HUES64 (cell line): ENCODE data around the gene CNTF.

Experiments used
- H3K27ac ChIP-seq: 2 replicates; pipeline ENCODE4 v1.7.0; 2013; ENCODE audit warnings: low read depth, low read length, inconsistent platforms
- H3K27me3 ChIP-seq: 2 replicates; pipeline ENCODE4 v1.6.1; 2013; ENCODE audit warnings: mild to moderate bottlenecking, low read length; ENCODE audit not compliant: insufficient read depth
- H3K36me3 ChIP-seq: 2 replicates; pipeline ENCODE4 v1.6.1; 2013; ENCODE audit warnings: mild to moderate bottlenecking, low read length; ENCODE audit not compliant: insufficient read depth
- H3K4me1 ChIP-seq: 2 replicates; pipeline ENCODE4 v1.6.1; 2013; ENCODE audit warnings: mild to moderate bottlenecking, low read length, moderate library complexity; ENCODE audit not compliant: insufficient read depth
- H3K4me3 ChIP-seq: 2 replicates; pipeline ENCODE4 v1.5.1; 2013; ENCODE audit warnings: mild to moderate bottlenecking, low read length, moderate library complexity
- H3K9ac ChIP-seq: 2 replicates; pipeline ENCODE4 v1.6.1; 2013; ENCODE audit warnings: mild to moderate bottlenecking, low read depth, low read length
- H3K9me3 ChIP-seq: 2 replicates; pipeline ENCODE4 v1.6.1; 2013; ENCODE audit warnings: low read depth, low read length; ENCODE audit not compliant: insufficient read depth
- WGBS: fragments of 150-250, 120-280 bp; methylation state at CpG from one replicate; pipeline ENCODE4 v1.1.7; 2013; ENCODE audit warnings: missing lambda C conversion rate; 5-methylcytosine and 5-hydroxymethylcytosine counted together

Gene CNTF

DNA sequence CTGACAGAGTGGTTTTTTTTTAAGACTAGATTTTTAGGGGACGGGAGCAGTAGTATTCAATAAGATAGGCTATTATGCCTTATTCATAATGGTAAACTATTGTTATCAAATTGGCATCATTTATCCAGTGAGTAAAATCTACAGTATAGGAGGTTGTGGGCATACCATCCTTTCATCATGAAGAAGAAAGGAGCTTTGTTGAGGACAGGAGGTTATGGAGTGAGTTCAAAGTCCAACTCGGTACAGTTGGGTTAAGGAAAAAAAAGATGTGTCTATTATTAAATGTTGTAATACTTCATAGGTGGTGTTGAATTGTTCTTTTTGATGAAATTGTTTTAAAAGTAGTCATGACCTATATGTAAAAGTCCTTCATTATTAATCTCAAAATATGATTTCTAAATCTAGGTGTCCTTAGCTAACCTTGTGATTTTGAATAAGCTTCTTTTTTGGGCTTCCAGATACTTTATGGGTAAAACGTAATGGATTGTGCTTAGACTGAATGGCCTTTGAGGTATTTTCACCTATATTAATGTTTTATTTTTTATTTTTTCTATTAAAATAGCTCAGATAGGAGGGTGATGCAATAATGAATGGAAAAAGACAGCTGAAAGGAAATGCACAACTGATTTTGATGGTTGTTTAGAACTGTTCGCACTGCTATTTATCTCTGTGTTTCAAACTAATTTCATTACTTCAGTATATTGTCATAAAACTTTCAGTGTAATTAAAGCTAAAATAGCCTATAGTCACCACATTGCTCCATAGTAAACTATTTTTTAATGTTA, 15.3 kb upstream of the CNTF start:
- Histone ChIP-seq H3K4me1 (peaks cover 5% of the 10 kb centered on the region; the same call in 1 of the 2 replicates), H3K4me3 (no peak overlapping the region), H3K36me3 (peaks cover 32% of the 10 kb centered on the region), H3K27ac (no peak overlapping the region), H3K9ac (no peak overlapping the region), H3K27me3 (no peaks in the 10 kb centered on the region), H3K9me3 (no peaks in the 10 kb centered on the region)
- 90% methylated on average over 4 of the region's 4 CpGs for WGBS

DNA sequence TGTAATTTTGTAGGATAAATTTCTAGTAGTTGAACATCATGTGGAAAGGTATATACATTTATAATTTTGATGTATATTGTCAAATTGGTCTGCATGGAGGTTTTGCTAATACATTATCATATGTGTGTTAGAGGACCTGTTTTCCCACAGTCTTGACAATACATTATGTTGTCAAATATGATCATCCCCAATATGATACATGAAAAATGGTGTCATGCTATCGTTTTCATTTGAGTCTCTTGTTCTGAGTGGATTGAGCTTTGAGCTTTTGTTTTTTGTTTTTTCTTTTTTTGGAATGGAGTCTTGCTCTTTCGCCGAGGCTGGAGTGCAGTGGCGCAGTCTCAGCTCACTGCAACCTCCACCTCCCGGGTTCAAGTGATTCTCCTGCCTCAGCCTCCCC, 14.1 kb upstream of the CNTF start:
- no peak overlapping the region for H3K9ac ChIP-seq
- H3K36me3 ChIP-seq, result peaks cover 44% of the 10 kb centered on the region
- H3K9me3 ChIP-seq, result no peaks in the 10 kb centered on the region
- H3K27ac ChIP-seq, result no peak overlapping the region
- no peaks in the 10 kb centered on the region for H3K27me3 ChIP-seq
- no peak overlapping the region for H3K4me3 ChIP-seq
- WGBS, result 97% methylated on average over 5 of the region's 5 CpGs
- peaks cover 5% of the 10 kb centered on the region; the same call in 1 of the 2 replicates for H3K4me1 ChIP-seq

DNA sequence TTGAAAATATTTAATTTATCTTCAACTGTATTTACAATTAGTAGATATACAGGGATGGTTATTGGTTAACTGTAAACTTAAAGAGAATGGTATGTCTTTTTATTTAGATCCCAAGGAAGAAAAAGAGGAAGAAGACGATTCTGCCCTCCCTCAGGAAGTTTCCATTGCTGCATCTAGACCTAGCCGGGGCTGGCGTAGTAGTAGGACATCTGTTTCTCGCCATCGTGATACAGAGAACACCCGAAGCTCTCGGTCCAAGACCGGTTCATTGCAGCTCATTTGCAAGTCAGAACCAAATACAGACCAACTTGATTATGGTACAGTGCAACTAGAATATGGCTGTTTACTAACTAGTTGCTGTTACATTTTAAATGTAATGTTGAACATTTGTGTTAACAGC, 12.7 kb upstream of the CNTF start:
- no peak overlapping the region for H3K4me3 ChIP-seq
- 96% methylated on average over 8 of the region's 8 CpGs for WGBS
- H3K27ac ChIP-seq, result no peak overlapping the region
- no peaks in the 10 kb centered on the region for H3K9me3 ChIP-seq
- no peaks in the 10 kb centered on the region for H3K27me3 ChIP-seq
- H3K36me3 ChIP-seq, result peaks cover 58% of the 10 kb centered on the region
- H3K4me1 ChIP-seq, result peaks cover 5% of the 10 kb centered on the region; the same call in 1 of the 2 replicates
- no peak overlapping the region for H3K9ac ChIP-seq

DNA sequence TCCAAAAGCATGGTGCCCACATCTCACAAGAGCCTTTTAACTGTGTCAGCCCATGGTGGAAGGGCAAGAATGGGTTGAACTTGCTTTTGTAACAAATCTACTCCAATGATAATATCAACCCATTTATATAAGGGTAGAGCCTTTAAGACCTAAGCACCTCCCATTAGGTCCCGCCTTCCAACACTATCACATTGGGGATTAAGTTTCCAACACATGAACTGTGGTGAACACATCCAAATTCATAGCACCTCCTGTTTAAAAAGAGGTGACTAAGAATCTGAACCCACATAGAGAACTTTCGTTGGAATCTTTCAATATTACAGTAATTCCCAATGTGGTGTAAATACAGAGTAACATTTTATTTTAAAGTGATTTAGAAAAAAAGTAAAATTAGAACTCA, 9.2 kb upstream of the CNTF start:
- peaks cover 93% of the 10 kb centered on the region for H3K36me3 ChIP-seq
- no peak overlapping the region for H3K9ac ChIP-seq
- 93% methylated on average over 2 of the region's 2 CpGs for WGBS
- no peaks in the 10 kb centered on the region for H3K4me1 ChIP-seq
- H3K27me3 ChIP-seq, result no peaks in the 10 kb centered on the region
- H3K27ac ChIP-seq, result no peak overlapping the region
- no peaks in the 10 kb centered on the region for H3K9me3 ChIP-seq
- no peak overlapping the region for H3K4me3 ChIP-seq

DNA sequence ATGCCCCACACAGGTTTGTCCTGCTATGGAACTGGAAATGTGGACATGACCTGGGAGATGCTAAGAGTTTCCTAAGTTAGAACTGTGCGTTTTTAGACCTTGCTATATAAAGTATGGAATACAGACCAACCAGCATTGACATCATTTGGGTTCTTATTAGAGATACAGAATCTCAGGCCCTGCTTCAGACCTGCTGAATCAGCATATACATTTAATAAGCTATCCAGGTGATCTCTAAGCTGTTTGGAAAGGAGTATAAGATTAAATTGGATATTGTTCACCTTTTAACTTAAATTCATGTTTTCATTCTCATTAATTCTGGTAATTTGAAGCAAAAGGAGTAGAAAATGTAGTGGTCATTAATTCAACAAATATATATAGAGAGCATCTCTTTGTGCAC, 6.9 kb upstream of the CNTF start:
- Histone ChIP-seq H3K4me3 (no peak overlapping the region), H3K27me3 (no peaks in the 10 kb centered on the region), H3K9ac (no peak overlapping the region), H3K9me3 (no peaks in the 10 kb centered on the region), H3K36me3 (peaks cover 100% of the 10 kb centered on the region), H3K4me1 (no peaks in the 10 kb centered on the region), H3K27ac (no peak overlapping the region)
- 100% methylated on average over 1 of the region's 1 CpG for WGBS

DNA sequence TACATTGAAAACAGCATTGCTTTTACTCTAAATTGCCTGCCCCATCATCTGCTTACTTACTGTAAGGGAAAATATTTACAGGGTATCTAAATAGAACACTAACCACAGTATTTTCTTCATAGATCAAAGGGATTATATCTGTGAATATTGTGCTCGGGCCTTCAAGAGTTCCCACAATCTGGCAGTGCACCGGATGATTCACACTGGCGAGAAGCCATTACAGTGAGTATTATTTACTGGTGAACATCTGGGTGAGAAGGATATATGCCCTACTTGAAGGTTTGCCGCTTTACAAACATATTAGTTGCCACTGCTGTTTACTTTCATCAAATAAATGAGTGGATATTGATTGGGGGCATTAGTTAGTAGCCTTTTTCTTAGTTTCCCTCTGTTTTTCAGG, 5.9 kb upstream of the CNTF start:
- Histone ChIP-seq H3K9me3 (no peaks in the 10 kb centered on the region), H3K27ac (no peak overlapping the region), H3K4me3 (no peak overlapping the region), H3K9ac (no peak overlapping the region), H3K36me3 (peaks cover 100% of the 10 kb centered on the region), H3K27me3 (no peaks in the 10 kb centered on the region), H3K4me1 (no peaks in the 10 kb centered on the region)
- WGBS, result 94% methylated on average over 4 of the region's 4 CpGs

DNA sequence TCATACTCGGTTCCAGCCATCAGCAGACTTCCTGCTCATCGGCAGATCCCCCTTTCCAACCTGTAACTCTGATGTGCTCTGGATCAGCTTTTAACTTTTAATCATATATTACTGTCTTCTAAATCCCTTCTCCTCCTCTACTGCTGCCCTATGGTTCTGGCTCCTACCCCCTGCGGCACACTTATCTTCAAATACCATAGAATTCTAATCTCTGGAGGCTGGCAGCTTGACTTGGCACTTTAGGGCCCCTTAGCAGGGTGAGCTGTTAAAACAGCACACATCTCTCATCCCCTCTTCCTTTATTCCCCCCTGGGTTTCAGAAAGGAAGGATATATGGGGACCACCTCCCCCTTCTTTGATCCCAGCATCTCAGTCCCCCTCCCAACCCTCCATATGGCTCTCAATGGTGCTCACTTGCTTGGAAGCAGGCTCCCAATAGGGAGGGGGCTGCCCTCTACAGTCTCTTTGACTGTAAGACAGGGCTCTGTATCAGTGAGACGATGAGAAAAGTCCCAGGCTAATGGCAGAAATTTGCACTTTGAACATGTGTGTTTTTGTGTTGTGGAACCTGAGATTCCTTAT, 4.4 kb upstream of the CNTF start:
- peaks cover 100% of the 10 kb centered on the region for H3K36me3 ChIP-seq
- no peaks in the 10 kb centered on the region for H3K9me3 ChIP-seq
- H3K9ac ChIP-seq, result no peak overlapping the region
- no peak overlapping the region for H3K27ac ChIP-seq
- 92% methylated on average over 4 of the region's 4 CpGs for WGBS
- H3K4me1 ChIP-seq, result no peaks in the 10 kb centered on the region
- no peak overlapping the region for H3K4me3 ChIP-seq
- H3K27me3 ChIP-seq, result no peaks in the 10 kb centered on the region

DNA sequence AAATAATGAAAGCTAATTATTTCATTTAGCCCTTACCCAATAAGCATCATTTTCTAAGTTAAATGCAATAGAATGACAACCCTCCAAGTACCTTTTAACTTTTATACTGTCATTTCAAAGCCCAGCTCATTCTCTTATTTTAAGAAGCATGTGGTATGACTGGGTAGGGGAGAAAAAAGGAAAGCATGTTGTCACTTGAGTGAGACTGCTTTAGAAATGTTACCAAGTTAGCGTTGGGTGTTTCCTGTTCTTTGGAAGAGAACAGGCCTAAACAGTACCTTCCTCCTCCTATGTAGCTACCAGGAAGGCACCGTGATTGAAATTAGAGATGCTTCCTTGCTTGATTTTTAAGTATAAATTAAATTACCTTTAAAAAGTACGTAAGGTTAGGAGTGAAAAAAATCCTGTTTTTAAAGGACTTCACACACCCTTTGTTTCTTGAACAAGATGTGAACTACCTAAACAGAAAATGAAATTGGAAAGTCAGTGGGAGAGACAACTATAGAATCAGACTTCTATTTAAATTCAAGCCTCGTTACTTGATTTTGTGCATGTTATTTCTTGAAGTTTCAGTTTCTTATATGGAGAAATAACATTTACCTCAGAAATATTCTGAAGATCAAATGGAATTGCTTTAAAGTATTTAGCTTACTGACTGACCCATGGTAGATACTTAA, 741 bp upstream of the CNTF start:
- Histone ChIP-seq H3K36me3 (peaks cover 93% of the 10 kb centered on the region), H3K27me3 (no peaks in the 10 kb centered on the region), H3K4me1 (peaks cover 8% of the 10 kb centered on the region; the same call in 1 of the 2 replicates), H3K9me3 (no peaks in the 10 kb centered on the region), H3K4me3 (no peak overlapping the region), H3K27ac (no peak overlapping the region), H3K9ac (no peak overlapping the region)
- WGBS, result 78% methylated on average over 1 of the region's 4 CpGs

DNA sequence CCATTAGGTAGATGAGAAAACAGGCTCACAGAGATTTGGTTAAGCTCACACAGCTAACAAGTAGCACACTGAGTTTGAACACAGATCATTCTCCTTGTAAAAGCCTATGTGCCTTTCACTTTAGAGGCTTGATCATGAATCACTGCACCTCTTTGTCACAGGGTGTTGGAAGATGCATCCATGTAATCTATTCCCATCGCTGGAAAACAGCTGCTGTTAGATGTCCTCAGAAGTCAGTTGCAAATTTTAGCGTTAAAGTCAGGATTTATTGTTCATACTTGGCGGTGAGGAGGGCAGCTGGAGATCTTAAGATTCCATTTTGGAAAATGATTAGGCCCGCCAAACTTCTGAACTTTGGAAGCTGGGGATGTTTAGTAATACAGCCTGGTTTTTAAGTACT, 2.6 kb downstream of the CNTF start:
- H3K36me3 ChIP-seq, result peaks cover 60% of the 10 kb centered on the region
- 95% methylated on average over 4 of the region's 4 CpGs for WGBS
- H3K27me3 ChIP-seq, result no peaks in the 10 kb centered on the region

DNA sequence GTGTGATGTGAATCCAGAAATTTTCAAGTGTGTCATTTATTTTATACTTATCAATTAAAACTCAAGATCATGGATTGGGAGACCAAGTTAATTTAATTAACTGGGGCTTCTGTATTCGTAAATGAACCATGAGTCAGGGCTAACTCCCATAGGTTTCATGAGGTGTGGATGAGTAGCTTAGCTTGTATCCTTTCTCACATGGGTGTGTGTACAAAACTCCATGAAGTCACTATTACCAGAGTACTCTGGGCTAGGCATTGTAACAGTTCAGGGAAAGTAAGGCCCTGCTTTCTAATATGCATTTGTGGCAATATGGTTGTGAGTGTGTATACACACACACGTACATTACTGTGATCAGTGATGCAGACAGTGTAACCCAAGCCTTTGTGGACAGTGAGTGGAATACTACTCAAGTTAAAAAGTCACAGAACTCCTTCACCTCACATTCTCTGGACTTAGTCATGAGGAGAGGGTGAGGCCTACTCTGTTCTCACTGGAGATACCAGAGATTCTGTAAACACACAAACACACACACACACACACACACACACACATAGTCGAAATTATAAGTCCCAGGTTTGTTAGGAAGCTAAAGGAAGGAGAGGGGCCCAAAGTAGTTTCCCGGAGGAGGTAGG, 3.5 kb downstream of the CNTF start:
- peaks cover 51% of the 10 kb centered on the region for H3K36me3 ChIP-seq
- 93% methylated on average over 3 of the region's 4 CpGs for WGBS

More for the DNA sequence above, 2.6 kb downstream of the CNTF start:
- Histone ChIP-seq H3K9ac (no peak overlapping the region), H3K9me3 (no peaks in the 10 kb centered on the region), H3K4me1 (peaks cover 8% of the 10 kb centered on the region; the same call in 1 of the 2 replicates), H3K27ac (no peak overlapping the region), H3K4me3 (no peak overlapping the region)

DNA sequence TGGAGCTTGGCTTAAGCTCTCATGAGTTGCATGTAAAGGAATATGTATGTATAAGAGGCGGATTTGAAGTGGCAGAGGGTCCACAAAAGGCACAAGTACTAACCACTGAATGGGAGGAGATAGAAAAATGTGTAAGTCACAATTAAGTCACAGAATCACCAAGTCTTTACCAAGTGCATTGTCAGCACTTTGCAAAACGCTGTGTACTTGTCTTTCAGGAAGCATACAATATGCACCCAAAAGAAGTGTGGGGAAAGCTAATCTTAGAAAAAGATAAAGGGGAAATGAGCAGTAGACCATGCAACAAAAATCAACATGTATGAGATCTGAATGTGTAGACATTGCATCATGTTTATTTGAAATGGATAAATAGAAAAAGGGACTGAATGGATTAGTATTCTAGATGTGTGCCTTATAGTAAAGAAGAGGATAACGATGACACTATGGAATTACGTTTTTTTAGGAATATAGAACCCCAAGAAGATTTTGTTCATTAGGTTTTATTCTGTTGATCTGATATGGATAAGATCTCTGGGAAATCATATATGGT, 4.5 kb downstream of the CNTF start:
- H3K27ac ChIP-seq, result no peak overlapping the region
- no peaks in the 10 kb centered on the region for H3K27me3 ChIP-seq
- H3K9me3 ChIP-seq, result no peaks in the 10 kb centered on the region
- H3K9ac ChIP-seq, result no peak overlapping the region
- H3K4me3 ChIP-seq, result no peak overlapping the region
- H3K4me1 ChIP-seq, result peaks cover 8% of the 10 kb centered on the region; the same call in 1 of the 2 replicates
- H3K36me3 ChIP-seq, result peaks cover 41% of the 10 kb centered on the region
- 96% methylated on average over 4 of the region's 4 CpGs for WGBS

More for the DNA sequence above, 3.5 kb downstream of the CNTF start:
- Histone ChIP-seq H3K27me3 (no peaks in the 10 kb centered on the region), H3K4me1 (peaks cover 8% of the 10 kb centered on the region; the same call in 1 of the 2 replicates), H3K9ac (no peak overlapping the region), H3K4me3 (no peak overlapping the region), H3K9me3 (no peaks in the 10 kb centered on the region), H3K27ac (no peak overlapping the region)
